B cell (primary cell): ENCODE data around the gene TCF7. TPM values are rescaled to one million over a fixed set of nuclear protein-coding genes. Genes with fewer than 3 reads are reported as not detected.
A peak's percentile ranks its signal among the peaks of the same experiment; 100 is the strongest.

Experiments
- ATAC-seq: fragments of 200-7000 bp; cut with Tn5 transposase; one replicate; pipeline ENCODE4 v1.10.0; 2021; ENCODE audit warnings: low read depth, mild to moderate bottlenecking, moderate number of reproducible peaks, moderate library complexity
- CTCF ChIA-PET: fragments of 350-600 bp; sonication (Branson Sonifier 250); formaldehyde crosslinking; loops from one replicate; lab custom pipeline; 2021; ENCODE audit warnings: antibody characterized with exemption, inconsistent platforms; lab: Charles Lee
- POLR2A ChIA-PET: fragments of 350-600 bp; sonication (Branson Sonifier 250); formaldehyde crosslinking; loops from one replicate; lab custom pipeline; 2021; ENCODE audit warnings: antibody characterized with exemption; lab: Charles Lee
- DNase-seq: peaks from one replicate; pipeline ENCODE4 v3.0.0; 2013
- H2AFZ ChIP-seq: 2 replicates; pipeline ENCODE4 v1.6.1; 2012; ENCODE audit warnings: mild to moderate bottlenecking, low read depth, low read length; ENCODE audit not compliant: insufficient read depth, poor library complexity, severe bottlenecking
- H3K27ac ChIP-seq, 2 donors: 1 replicate in 1 of 2; 2 replicates in 1 of 2; pipeline ENCODE4 v1.5.1; 2012 to 2013; ENCODE audit warnings: low read length in 2 of 2, mild to moderate bottlenecking in 2 of 2, moderate library complexity in 1 of 2
- H3K27me3 ChIP-seq, 4 experiments: fragments of 200-600 bp in 1 of 4; sonication (generic) in 1 of 4; replicated peaks in 1 of 4; 1 replicate in 2 of 4; 2 replicates in 2 of 4; pipeline versions ENCODE4 v1.6.1 to v1.7.0; 2013 to 2016; ENCODE audit warnings: low read length in 3 of 4, mild to moderate bottlenecking in 2 of 4, mixed read lengths in 1 of 4, moderate library complexity in 1 of 4; ENCODE audit not compliant: insufficient read depth in 4 of 4, control insufficient read depth in 3 of 4; ENCODE audit errors: control extremely low read depth in 1 of 4
- H3K36me3 ChIP-seq, 2 experiments: replicated peaks in 1 of 2; 1 replicate in 1 of 2; 2 replicates in 1 of 2; pipeline versions ENCODE4 v1.6.1 to v1.7.1; 2013; ENCODE audit warnings: low read length in 1 of 2; ENCODE audit not compliant: insufficient read depth in 2 of 2, control insufficient read depth in 1 of 2; ENCODE audit errors: control extremely low read depth in 1 of 2, extremely low read depth in 1 of 2
- H3K4me1 ChIP-seq, 2 donors: fragments of 200-600 bp in 1 of 2; sonication (generic) in 1 of 2; 1 replicate in 1 of 2; 2 replicates in 1 of 2; pipeline versions ENCODE4 v1.5.1 to v1.6.1; 2013 to 2017; ENCODE audit warnings: low read length in 2 of 2; ENCODE audit not compliant: control insufficient read depth in 2 of 2, insufficient read depth in 2 of 2
- H3K4me2 ChIP-seq: replicated peaks from 2 replicates; pipeline ENCODE3; 2012; ENCODE audit warnings: mild to moderate bottlenecking, low read depth, low read length; ENCODE audit not compliant: poor library complexity, severe bottlenecking
- H3K4me3 ChIP-seq, 5 experiments: fragments of 200-600 bp in 1 of 5; sonication (generic) in 1 of 5; 1 replicate in 3 of 5; 2 replicates in 2 of 5; pipeline versions ENCODE4 v1.5.1 to v1.7.0; 2011 to 2016; ENCODE audit warnings: low read length in 4 of 5, mild to moderate bottlenecking in 4 of 5, low read depth in 2 of 5, control low read depth in 1 of 5, moderate library complexity in 1 of 5; ENCODE audit not compliant: insufficient read depth in 1 of 5; ENCODE audit errors: control extremely low read depth in 1 of 5, extremely low read depth in 1 of 5
- H3K79me2 ChIP-seq: fragments of 200-600 bp; sonication (generic); one replicate; pipeline ENCODE4 v1.6.0; 2016; ENCODE audit warnings: low read length; ENCODE audit not compliant: control insufficient read depth, insufficient read depth
- H3K9ac ChIP-seq: fragments of 200-600 bp; sonication (generic); 2 replicates; pipeline ENCODE4 v1.6.1; 2017; ENCODE audit warnings: mild to moderate bottlenecking, low read length, moderate library complexity
- H3K9me3 ChIP-seq, 3 donors: one replicate each; pipeline versions ENCODE4 v1.6.1 to v1.7.1; 2013; ENCODE audit warnings: low read length in 2 of 3; ENCODE audit not compliant: control insufficient read depth in 2 of 3, insufficient read depth in 1 of 3; ENCODE audit errors: control extremely low read depth in 1 of 3
- H4K20me1 ChIP-seq: 2 replicates; pipeline ENCODE4 v1.6.0; 2012; ENCODE audit warnings: mild to moderate bottlenecking, low read length; ENCODE audit not compliant: insufficient read depth, control insufficient read depth, poor library complexity, severe bottlenecking
- H3K27ac Mint-ChIP-seq: one replicate; pipeline ENCODE4 v1.8.0; 2021; ENCODE audit warnings: mixed read lengths
- H3K27me3 Mint-ChIP-seq: one replicate; pipeline ENCODE4 v1.8.0; 2021; ENCODE audit warnings: mixed read lengths
- H3K4me1 Mint-ChIP-seq: one replicate; pipeline ENCODE4 v1.8.0; 2021; ENCODE audit warnings: mixed read lengths
- H3K4me3 Mint-ChIP-seq: one replicate; pipeline ENCODE4 v1.8.0; 2021; ENCODE audit warnings: mixed read lengths
- H3K9me3 Mint-ChIP-seq: one replicate; pipeline ENCODE4 v1.8.0; 2022; ENCODE audit warnings: mixed read lengths; ENCODE audit not compliant: insufficient read depth
- CTCF ChIP-seq: fragments of 200-600 bp; IDR thresholded peaks from one replicate; pipeline ENCODE4 v1.8.0; 2022; ENCODE audit warnings: antibody characterized with exemption, mild to moderate bottlenecking
- EZH2 ChIP-seq: IDR thresholded peaks from 2 replicates; pipeline ENCODE4 v1.6.1; 2012; ENCODE audit warnings: borderline replicate concordance, low read depth, mild to moderate bottlenecking, moderate library complexity, low read length; ENCODE audit not compliant: insufficient read depth, poor library complexity, severe bottlenecking
- WGBS: methylation state at CpG from one replicate; pipeline ENCODE4 v1.1.5; 2013; ENCODE audit warnings: missing lambda C conversion rate; ENCODE audit not compliant: insufficient coverage; 5-methylcytosine and 5-hydroxymethylcytosine counted together
- intact Hi-C: fragments of 100-400 bp; cut with micrococcal nuclease; formaldehyde crosslinking; loops from one replicate; pipeline ENCODE4 v1.10.0; 2022
- polyA plus RNA-seq: library from polyadenylated mRNA; depleted of rRNA; stranded (reverse); fragments of >200 nt; gene quantifications from 2 replicates; pipeline ENCODE4 v1.2.3, GENCODE V29; 2012
- total RNA-seq, 2 donors: library from RNA; stranded (reverse); fragments of 120-200 nt in 1 of 2; gene quantifications; 1 replicate in 1 of 2; 2 replicates in 1 of 2; pipeline versions ENCODE4 v1.2.3 to v1.2.4, GENCODE V29; 2013 to 2022

The TCF7 gene
- total and polyA plus RNA-seq, 2 donors (not counting 1 experiment from before 2014, with no cell fraction given): 26.8 to 61.1 TPM

DNA sequence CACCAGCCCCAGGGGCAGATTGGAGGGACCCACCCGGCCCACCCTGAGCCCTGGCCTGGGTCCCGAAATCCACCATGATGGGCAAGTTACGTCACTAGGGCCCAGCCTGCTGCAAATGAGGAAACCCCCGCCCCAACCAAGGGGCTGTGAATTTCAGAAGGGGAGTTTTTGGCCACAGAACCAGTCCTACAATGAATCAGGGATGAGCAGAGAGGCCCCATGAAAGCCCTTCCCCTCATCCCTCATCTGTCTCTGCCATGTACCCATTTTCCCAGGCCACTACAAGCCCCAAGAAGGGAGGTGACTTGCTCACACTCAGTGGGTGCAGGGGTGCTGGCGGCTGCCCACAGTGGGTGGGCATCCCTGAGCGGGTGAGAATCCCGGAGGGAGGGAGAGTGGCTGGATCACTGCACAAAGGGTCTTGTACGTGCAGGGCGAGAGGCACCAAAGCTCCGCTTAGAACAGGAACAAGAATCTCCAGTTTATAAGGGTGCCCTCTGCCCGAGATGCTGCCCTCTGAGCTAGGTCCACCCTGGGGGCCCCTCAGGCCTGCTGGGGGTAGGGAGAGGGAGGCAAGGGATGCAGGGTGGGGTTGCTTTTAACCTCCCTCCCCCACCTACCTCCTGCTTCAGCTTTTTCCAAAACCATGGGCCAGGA is 10.4 kb upstream of the TCF7 start:
- DNase-seq (peak; percentile 18), ATAC-seq (no peak)
- Mint-ChIP-seq H3K4me3 (peak overlapping the region; percentile 7), H3K27me3 (no peaks in the 10 kb centered on the region), H3K9me3 (no peaks in the 10 kb centered on the region), H3K4me1 (peaks cover 41% of the 10 kb centered on the region), H3K27ac (peak overlapping the region; percentile 32)
- H3K4me2 ChIP-seq: peak overlapping the region; percentile 28
- H2AFZ ChIP-seq: peak overlapping the region; percentile 10
- no peak overlapping the region for H3K4me3 ChIP-seq
- WGBS: 93% methylated on average over 7 of the region's 11 CpGs
- no peaks in the 10 kb centered on the region for H3K36me3 ChIP-seq
- ChIA-PET CTCF (interaction anchor here (1.0 to 8.1 kb wide), 4 partner anchors 8 to 63 kb away, joined by 3 to 149 read pairs (median 44); partner anchors contain the start of gene TCF7), POLR2A (no interaction called here)
- H3K27ac ChIP-seq: no peak overlapping the region
- intact Hi-C loops: no loop called here
- no peaks in the 10 kb centered on the region for H3K79me2 ChIP-seq
- H4K20me1 ChIP-seq: no peaks in the 10 kb centered on the region
- H3K27me3 ChIP-seq: no peaks in the 10 kb centered on the region
- no peak overlapping the region for H3K9ac ChIP-seq
- peaks cover 26 to 40% of the 10 kb centered on the region in 2 donors for H3K4me1 ChIP-seq
- H3K9me3 ChIP-seq: no peaks in the 10 kb centered on the region
- TF ChIP-seq EZH2 (no peak), CTCF (no peak)

DNA sequence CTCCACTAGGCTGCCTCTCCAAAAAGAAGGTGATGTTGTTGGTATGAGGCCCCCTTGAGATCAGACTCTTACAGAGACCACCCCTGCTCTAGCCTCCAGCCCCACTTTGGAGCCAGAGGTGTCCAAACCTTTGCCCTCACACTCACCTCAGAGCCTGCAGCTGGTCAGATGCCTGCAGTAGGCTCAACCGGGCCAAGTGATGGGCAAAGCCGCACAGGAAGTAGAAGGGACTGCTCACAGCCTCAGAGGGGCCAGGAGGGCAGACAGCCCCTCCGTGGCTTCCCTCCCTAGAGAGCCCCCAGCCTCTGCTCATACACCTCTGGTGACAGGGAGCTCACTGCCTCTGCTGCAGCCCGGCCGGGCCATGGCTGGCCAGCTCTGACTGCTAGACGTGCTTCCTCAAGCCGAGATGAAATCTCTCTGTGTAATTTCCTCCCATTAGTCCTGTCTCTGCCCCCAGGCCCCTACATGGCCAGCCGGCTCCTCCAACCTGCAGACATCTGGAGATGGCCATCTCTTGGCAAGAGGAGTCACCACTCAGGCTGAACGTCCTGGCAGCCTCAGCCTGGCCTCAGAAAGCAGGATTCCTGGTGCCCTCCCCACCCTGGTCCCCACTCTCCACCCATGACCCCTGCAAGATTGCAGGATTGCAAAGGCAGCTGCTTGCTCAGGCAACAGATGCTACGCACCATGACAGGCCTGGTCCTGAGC is 7.3 kb upstream of the TCF7 start:
- H3K9ac ChIP-seq: no peak overlapping the region
- ATAC-seq (no peak), DNase-seq (no peak)
- no peaks in the 10 kb centered on the region for H3K79me2 ChIP-seq
- H3K27ac Mint-ChIP-seq: no peak overlapping the region
- H3K27me3 Mint-ChIP-seq: peaks cover 9% of the 10 kb centered on the region
- ChIA-PET CTCF (interaction anchor here (1.4 kb wide), 1 partner anchor 68 kb away, joined by 8 read pairs; no protein-coding TSS in a partner anchor), POLR2A (interaction anchor here (0.7 kb wide), 1 partner anchor 33 kb away, joined by 3 read pairs; no protein-coding TSS in a partner anchor)
- intact Hi-C loops: no loop called here
- H3K4me3 ChIP-seq: no peak overlapping the region
- peaks cover 0 to 10% (median 3%) of the 10 kb centered on the region in 4 experiments for H3K27me3 ChIP-seq
- H3K9me3 ChIP-seq: no peaks in the 10 kb centered on the region
- no peak overlapping the region for H2AFZ ChIP-seq
- H3K9me3 Mint-ChIP-seq: no peaks in the 10 kb centered on the region
- H3K4me3 Mint-ChIP-seq: no peak overlapping the region
- peaks cover 0 to 11% of the 10 kb centered on the region in 2 donors for H3K4me1 ChIP-seq
- H3K36me3 ChIP-seq: no peaks in the 10 kb centered on the region
- peaks cover 13% of the 10 kb centered on the region for H3K4me1 Mint-ChIP-seq
- TF ChIP-seq EZH2 (no peak), CTCF (no peak)
- no peak overlapping the region for H3K27ac ChIP-seq
- H3K4me2 ChIP-seq: no peak overlapping the region
- WGBS: 91% methylated on average over 10 of the region's 10 CpGs
- no peaks in the 10 kb centered on the region for H4K20me1 ChIP-seq
